CD8-positive, alpha-beta memory T cell (primary cell): Measurements from ENCODE around the gene OPA1. TPM values are rescaled to one million over a fixed set of nuclear protein-coding genes. Genes with fewer than 3 reads are reported as not detected.

ENCODE experiments used
- CTCF ChIA-PET: fragments of 350-600 bp; sonication (Branson Sonifier 250); formaldehyde crosslinking; loops from one replicate; lab custom pipeline; 2021; ENCODE audit warnings: antibody characterized with exemption; lab: Charles Lee
- POLR2A ChIA-PET: fragments of 350-600 bp; sonication (Branson Sonifier 250); formaldehyde crosslinking; loops from one replicate; lab custom pipeline; 2021; ENCODE audit warnings: antibody characterized with exemption; lab: Charles Lee
- DNase-seq, 5 donors: peaks; one replicate each; pipeline versions ENCODE4 v3.0.0 to v3.0.0-alpha.2; 2020 to 2022; ENCODE audit warnings: mixed read lengths in 1 of 5
- H3K27ac ChIP-seq: one replicate; pipeline ENCODE4 v1.7.0; 2013; ENCODE audit warnings: low read depth, mild to moderate bottlenecking, low read length, moderate library complexity
- H3K27me3 ChIP-seq: 2 replicates; pipeline ENCODE4 v1.7.0; 2013; ENCODE audit warnings: low read length, mild to moderate bottlenecking; ENCODE audit not compliant: insufficient read depth, poor library complexity, severe bottlenecking
- H3K36me3 ChIP-seq: 2 replicates; pipeline ENCODE4 v1.7.0; 2013; ENCODE audit warnings: mild to moderate bottlenecking, low read length, moderate library complexity; ENCODE audit not compliant: insufficient read depth
- H3K4me1 ChIP-seq: 2 replicates; pipeline ENCODE4 v1.7.0; 2013; ENCODE audit warnings: mild to moderate bottlenecking, low read length, moderate library complexity; ENCODE audit not compliant: insufficient read depth
- H3K4me3 ChIP-seq: 2 replicates; pipeline ENCODE4 v1.7.0; 2013; ENCODE audit warnings: mild to moderate bottlenecking, low read length
- H3K9me3 ChIP-seq: 2 replicates; pipeline ENCODE4 v1.7.0; 2013; ENCODE audit warnings: mild to moderate bottlenecking, low read length
- H3K27ac Mint-ChIP-seq, 8 donors: one replicate each; pipeline ENCODE4 v1.8.0; 2020 to 2021; ENCODE audit warnings: mixed read lengths in 8 of 8, mild to moderate bottlenecking in 6 of 8, inconsistent platforms in 3 of 8, moderate library complexity in 3 of 8
- H3K27me3 Mint-ChIP-seq, 2 donors: one replicate each; pipeline ENCODE4 v1.8.0; 2020 to 2021; ENCODE audit warnings: mixed read lengths in 2 of 2, mild to moderate bottlenecking in 1 of 2, moderate library complexity in 1 of 2
- H3K36me3 Mint-ChIP-seq, 3 donors: one replicate each; pipeline ENCODE4 v1.8.0; 2020 to 2021; ENCODE audit warnings: mixed read lengths in 3 of 3, inconsistent platforms in 1 of 3, mild to moderate bottlenecking in 1 of 3
- H3K4me1 Mint-ChIP-seq, 3 donors: one replicate each; pipeline ENCODE4 v1.8.0; 2020 to 2021; ENCODE audit warnings: mixed read lengths in 3 of 3, inconsistent platforms in 1 of 3, mild to moderate bottlenecking in 1 of 3
- H3K4me3 Mint-ChIP-seq, 7 donors: one replicate each; pipeline ENCODE4 v1.8.0; 2020 to 2021; ENCODE audit warnings: mixed read lengths in 7 of 7, mild to moderate bottlenecking in 6 of 7, moderate library complexity in 4 of 7, inconsistent platforms in 2 of 7
- H3K9me3 Mint-ChIP-seq, 5 donors: one replicate each; pipeline ENCODE4 v1.8.0; 2020 to 2022; ENCODE audit warnings: mixed read lengths in 5 of 5, mild to moderate bottlenecking in 3 of 5, moderate library complexity in 2 of 5, inconsistent platforms in 1 of 5
- polyA plus RNA-seq: library from polyadenylated mRNA; unstranded; fragments of 300-500 nt; fragmentation: Illumina TruSeq; gene quantifications from one replicate; pipeline ENCODE4 v1.2.3, GENCODE V29; 2021
- total RNA-seq, 2 experiments: library from RNA; stranded (reverse); gene quantifications; one replicate each; pipeline ENCODE4 v1.2.3, GENCODE V29; 2021

The OPA1 gene
- total and polyA plus RNA-seq, 3 experiments from 2014 or later: 25.4 to 93.7 (median 86.1) TPM

- peak overlapping the region in 2 of 8 donors; percentile 4 to 24 for H3K27ac Mint-ChIP-seq
- H3K4me3 Mint-ChIP-seq: no peak overlapping the region
- no peaks in the 10 kb centered on the region for H3K27me3 Mint-ChIP-seq
- Histone ChIP-seq H3K36me3 (peaks cover 24% of the 10 kb centered on the region), H3K4me1 (no peaks in the 10 kb centered on the region), H3K27ac (peak overlapping the region; percentile 56), H3K4me3 (no peak overlapping the region), H3K9me3 (no peaks in the 10 kb centered on the region), H3K27me3 (no peaks in the 10 kb centered on the region)
- peaks cover 0 to 83% (median 20%) of the 10 kb centered on the region in 3 donors for H3K36me3 Mint-ChIP-seq
- H3K9me3 Mint-ChIP-seq: no peaks in the 10 kb centered on the region
- H3K4me1 Mint-ChIP-seq: no peaks in the 10 kb centered on the region
- CTCF ChIA-PET: no interaction called here
- POLR2A ChIA-PET: no interaction called here
- no peak for DNase-seq
Observed at GRCh38 chr3:193655831-193656433, 62.9 kb downstream of the OPA1 start.

DNA sequence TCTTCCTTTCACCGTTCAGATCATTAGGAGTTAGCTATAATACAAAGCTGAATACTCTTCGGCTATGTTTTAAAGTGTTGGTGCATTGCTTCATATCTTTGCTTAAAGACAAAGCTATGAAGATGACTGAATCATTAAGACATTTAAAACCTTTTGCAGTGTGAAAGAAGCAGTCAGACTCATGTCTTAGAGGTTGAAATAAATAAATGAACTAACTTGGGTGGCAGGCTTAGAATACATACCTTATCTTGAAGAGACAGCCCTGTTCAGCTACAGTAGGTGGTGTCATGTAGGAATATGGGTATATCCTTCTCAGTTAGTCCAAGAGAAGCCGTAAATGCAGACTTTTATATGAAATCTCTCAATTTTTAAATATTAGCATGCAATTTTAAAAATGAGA is 63.4 kb downstream of the OPA1 start:
- ChIA-PET POLR2A (no interaction called here), CTCF (no interaction called here)
- H3K27ac ChIP-seq: peak overlapping the region; percentile 56
- H3K36me3 ChIP-seq: peaks cover 19% of the 10 kb centered on the region
- Mint-ChIP-seq H3K4me1 (no peaks in the 10 kb centered on the region), H3K9me3 (no peaks in the 10 kb centered on the region), H3K27ac (peak overlapping the region in 1 of 8 donors; percentile 34), H3K4me3 (no peak overlapping the region), H3K36me3 (peaks cover 0 to 84% (median 20%) of the 10 kb centered on the region in 3 donors), H3K27me3 (no peaks in the 10 kb centered on the region)
- H3K4me1 ChIP-seq: no peaks in the 10 kb centered on the region
- no peak for DNase-seq
- no peaks in the 10 kb centered on the region for H3K27me3 ChIP-seq
- no peak overlapping the region for H3K4me3 ChIP-seq
- H3K9me3 ChIP-seq: no peaks in the 10 kb centered on the region

GRCh38 chr3:193656878-193657282 is 63.9 kb downstream of the OPA1 start:
- POLR2A ChIA-PET: no interaction called here
- no peaks in the 10 kb centered on the region for H3K9me3 ChIP-seq
- no peak overlapping the region for H3K4me3 Mint-ChIP-seq
- no peaks in the 10 kb centered on the region for H3K4me1 Mint-ChIP-seq
- no peaks in the 10 kb centered on the region for H3K27me3 Mint-ChIP-seq
- CTCF ChIA-PET: interaction anchor here (1.3 kb wide), 1 partner anchor 9 kb away, joined by 3 read pairs; no protein-coding TSS in a partner anchor
- H3K27ac Mint-ChIP-seq: peak overlapping the region in 1 of 8 donors; percentile 34
- no peak for DNase-seq
- no peaks in the 10 kb centered on the region for H3K4me1 ChIP-seq
- peaks cover 0 to 88% (median 20%) of the 10 kb centered on the region in 3 donors for H3K36me3 Mint-ChIP-seq
- peaks cover 19% of the 10 kb centered on the region for H3K36me3 ChIP-seq
- H3K4me3 ChIP-seq: no peak overlapping the region
- no peaks in the 10 kb centered on the region for H3K9me3 Mint-ChIP-seq
- peak overlapping the region; percentile 56 for H3K27ac ChIP-seq
- no peaks in the 10 kb centered on the region for H3K27me3 ChIP-seq

- DNase-seq: no peak
- Mint-ChIP-seq H3K27me3 (no peaks in the 10 kb centered on the region), H3K4me1 (no peaks in the 10 kb centered on the region), H3K27ac (no peak overlapping the region), H3K9me3 (no peaks in the 10 kb centered on the region), H3K36me3 (peaks cover 0 to 87% (median 18%) of the 10 kb centered on the region in 3 donors), H3K4me3 (no peak overlapping the region)
- no peaks in the 10 kb centered on the region for H3K9me3 ChIP-seq
- H3K4me3 ChIP-seq: no peak overlapping the region
- no peaks in the 10 kb centered on the region for H3K4me1 ChIP-seq
- H3K36me3 ChIP-seq: peaks cover 13% of the 10 kb centered on the region
- H3K27ac ChIP-seq: peak overlapping the region; percentile 35
- H3K27me3 ChIP-seq: no peaks in the 10 kb centered on the region
- ChIA-PET CTCF (no interaction called here), POLR2A (no interaction called here)
Observed at GRCh38 chr3:193660171-193660570, 67.2 kb downstream of the OPA1 start.

DNA sequence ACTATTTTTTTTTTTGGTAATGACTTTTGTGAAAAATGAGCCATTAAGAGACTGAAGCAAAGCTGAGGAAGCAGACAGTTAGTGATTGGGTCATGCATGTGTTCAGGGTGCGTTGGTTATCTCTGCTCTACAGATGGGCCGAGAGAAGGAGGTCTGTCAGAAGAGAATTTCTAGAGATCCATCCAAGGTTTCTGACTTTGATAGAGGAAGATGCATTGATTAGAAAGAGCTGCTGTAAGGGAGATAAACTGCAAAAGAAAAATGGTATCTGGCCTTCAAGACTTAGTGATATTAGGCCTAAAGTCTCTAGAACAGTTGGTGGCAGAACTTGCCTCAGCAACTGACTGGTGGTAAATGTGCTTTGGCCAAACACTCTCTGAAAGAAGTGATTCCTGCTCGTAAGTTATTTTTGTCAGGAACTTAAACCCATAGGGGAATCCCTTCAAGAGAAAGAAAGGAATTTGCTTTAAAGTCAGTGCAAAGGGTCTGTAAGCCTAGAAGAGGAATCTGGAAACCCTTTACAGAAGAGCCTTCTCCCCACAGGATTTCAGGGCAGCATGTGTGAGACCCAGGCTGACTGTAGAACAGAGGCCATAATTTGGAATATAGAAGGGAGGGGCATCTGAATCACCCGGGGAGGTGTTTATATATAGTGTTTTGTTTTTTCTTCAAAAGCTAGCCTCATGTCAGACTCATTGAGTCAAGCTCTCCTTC is 67.8 kb downstream of the OPA1 start:
- H3K4me1 ChIP-seq: no peaks in the 10 kb centered on the region
- Mint-ChIP-seq H3K27me3 (no peaks in the 10 kb centered on the region), H3K36me3 (peaks cover 0 to 84% (median 16%) of the 10 kb centered on the region in 3 donors), H3K9me3 (no peaks in the 10 kb centered on the region), H3K4me1 (no peaks in the 10 kb centered on the region), H3K4me3 (no peak overlapping the region), H3K27ac (peak overlapping the region in 4 of 8 donors; percentile 20 to 48 (median 38))
- ChIA-PET CTCF (interaction anchor here (8.7 kb wide), 1 partner anchor 654 kb away, joined by 72 read pairs; no protein-coding TSS in a partner anchor), POLR2A (no interaction called here)
- no peak overlapping the region for H3K4me3 ChIP-seq
- peaks cover 15% of the 10 kb centered on the region for H3K36me3 ChIP-seq
- peak overlapping the region; percentile 22 for H3K27ac ChIP-seq
- DNase-seq: no peak
- H3K9me3 ChIP-seq: no peaks in the 10 kb centered on the region
- no peaks in the 10 kb centered on the region for H3K27me3 ChIP-seq

DNA sequence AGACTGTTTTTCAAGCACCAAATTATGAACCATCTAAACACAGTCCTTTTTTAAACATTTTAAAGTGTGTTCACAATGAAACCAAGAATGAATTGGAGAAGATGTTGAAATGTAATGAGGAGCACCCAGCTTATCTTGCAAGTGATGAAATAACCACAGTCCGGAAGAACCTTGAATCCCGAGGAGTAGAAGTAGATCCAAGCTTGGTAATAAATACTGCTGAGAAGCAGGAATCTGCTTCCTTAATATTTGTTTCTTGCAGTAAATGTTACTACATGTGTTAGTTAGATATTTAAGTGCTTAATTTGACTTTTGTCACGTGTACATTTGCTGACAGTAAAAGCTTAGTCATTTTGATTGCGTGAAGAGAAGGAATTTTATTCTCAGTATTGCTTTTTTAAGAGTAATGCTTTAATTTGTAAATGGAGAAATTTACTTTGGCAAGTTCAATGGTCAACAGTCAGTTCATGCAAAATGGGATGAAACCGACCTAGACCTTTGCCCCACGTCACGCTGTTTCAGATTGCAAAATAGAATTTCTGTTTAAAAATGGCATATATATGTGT is 69.8 kb downstream of the OPA1 start:
- ChIA-PET POLR2A (no interaction called here), CTCF (interaction anchor here (8.7 kb wide), 1 partner anchor 652 kb away, joined by 72 read pairs; no protein-coding TSS in a partner anchor)
- DNase-seq: no peak
- Mint-ChIP-seq H3K27ac (no peak overlapping the region), H3K27me3 (no peaks in the 10 kb centered on the region), H3K4me3 (no peak overlapping the region), H3K9me3 (no peaks in the 10 kb centered on the region), H3K36me3 (peaks cover 2 to 83% (median 7%) of the 10 kb centered on the region in 3 donors), H3K4me1 (no peaks in the 10 kb centered on the region)
- Histone ChIP-seq H3K4me3 (no peak overlapping the region), H3K4me1 (no peaks in the 10 kb centered on the region), H3K27me3 (no peaks in the 10 kb centered on the region), H3K36me3 (peaks cover 15% of the 10 kb centered on the region), H3K9me3 (no peaks in the 10 kb centered on the region), H3K27ac (no peak overlapping the region)

- Histone ChIP-seq H3K36me3 (peaks cover 9% of the 10 kb centered on the region), H3K9me3 (no peaks in the 10 kb centered on the region), H3K27ac (no peak overlapping the region), H3K4me1 (no peaks in the 10 kb centered on the region), H3K4me3 (no peak overlapping the region), H3K27me3 (no peaks in the 10 kb centered on the region)
- ChIA-PET POLR2A (no interaction called here), CTCF (interaction anchor here (0.7 to 8.7 kb wide), 6 partner anchors 8 to 650 kb away, joined by 3 to 72 read pairs (median 3); no protein-coding TSS in a partner anchor)
- H3K4me1 Mint-ChIP-seq: peaks cover 0 to 4% (median 0%) of the 10 kb centered on the region in 3 donors
- H3K4me3 Mint-ChIP-seq: no peak overlapping the region
- peaks cover 10 to 88% (median 15%) of the 10 kb centered on the region in 3 donors for H3K36me3 Mint-ChIP-seq
- H3K9me3 Mint-ChIP-seq: no peaks in the 10 kb centered on the region
- H3K27ac Mint-ChIP-seq: no peak overlapping the region
- DNase-seq: peak in 1 of 5 donors; percentile 26
- H3K27me3 Mint-ChIP-seq: no peaks in the 10 kb centered on the region
Observed at GRCh38 chr3:193665370-193665989, 72.5 kb downstream of the OPA1 start.
